T-helper 1 cell treated with Interleukin-12 subunit alpha and Interleukin-12 subunit beta and Interleukin-4 antibody, amounts not matched to agents 30 ng/mL and 1 ng/mL, for 36 hours (primary cell): ENCODE measurements around the gene MTHFSD. TPM values are rescaled to one million over a fixed set of nuclear protein-coding genes. Genes with fewer than 3 reads are reported as not detected.

ENCODE experiments used
- intact Hi-C: fragments of 100-400 bp; cut with micrococcal nuclease; formaldehyde crosslinking; loops from one replicate; pipeline ENCODE4 v1.15.1; 2024
- total RNA-seq: library from RNA; stranded (reverse); gene quantifications from 2 replicates; pipeline ENCODE4 v1.2.3, GENCODE V29; 2022

The MTHFSD gene
- total RNA-seq, 1 donor from 2014 or later: 36.1 TPM

DNA sequence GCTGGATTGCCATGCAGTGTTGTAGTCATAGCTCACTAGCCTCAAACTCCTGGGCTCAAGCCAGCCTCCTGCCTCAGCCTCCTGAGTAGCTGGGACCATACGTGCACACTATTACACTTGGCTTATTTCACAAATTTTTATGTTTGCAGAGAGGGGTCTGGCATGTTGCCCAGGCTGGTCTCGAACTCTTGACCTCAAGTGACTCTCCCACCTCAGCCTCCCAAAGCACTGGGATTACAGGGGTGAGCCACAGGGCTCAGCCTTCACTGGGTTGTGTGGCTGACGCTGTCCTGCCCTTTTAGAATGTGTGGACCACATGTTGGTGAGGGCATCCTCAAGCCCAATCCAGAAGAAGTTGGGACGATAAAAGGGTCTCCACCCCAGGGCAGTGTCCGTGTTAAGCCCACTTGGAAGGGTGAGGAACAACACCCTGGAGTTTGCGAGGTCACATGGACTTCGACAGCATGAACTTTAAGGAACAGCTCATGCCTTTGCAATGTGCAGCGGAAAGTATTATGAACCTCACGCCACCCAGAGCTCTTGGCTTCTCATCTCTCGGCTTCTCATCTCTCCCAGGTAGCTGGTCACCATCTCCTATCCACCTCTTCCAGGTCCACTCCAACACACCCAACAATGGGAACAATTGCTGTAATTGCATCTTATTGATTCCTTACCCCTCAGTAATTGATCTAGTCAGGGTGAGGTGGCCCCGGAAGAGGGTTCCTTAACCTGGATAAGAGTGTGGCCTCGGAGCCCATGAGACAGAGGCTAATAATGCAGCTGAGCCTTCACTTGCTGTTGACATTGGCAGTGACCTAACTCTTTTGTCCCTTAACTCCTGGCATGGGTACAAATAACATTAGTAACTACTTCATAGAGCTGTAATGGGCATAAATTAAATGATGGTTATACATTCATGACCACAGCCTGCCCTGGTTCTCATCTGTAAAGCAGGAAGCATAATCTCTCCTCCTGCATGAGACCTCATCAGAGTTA is 30.0 kb upstream of the MTHFSD start:
- intact Hi-C loops: no loop called here

DNA sequence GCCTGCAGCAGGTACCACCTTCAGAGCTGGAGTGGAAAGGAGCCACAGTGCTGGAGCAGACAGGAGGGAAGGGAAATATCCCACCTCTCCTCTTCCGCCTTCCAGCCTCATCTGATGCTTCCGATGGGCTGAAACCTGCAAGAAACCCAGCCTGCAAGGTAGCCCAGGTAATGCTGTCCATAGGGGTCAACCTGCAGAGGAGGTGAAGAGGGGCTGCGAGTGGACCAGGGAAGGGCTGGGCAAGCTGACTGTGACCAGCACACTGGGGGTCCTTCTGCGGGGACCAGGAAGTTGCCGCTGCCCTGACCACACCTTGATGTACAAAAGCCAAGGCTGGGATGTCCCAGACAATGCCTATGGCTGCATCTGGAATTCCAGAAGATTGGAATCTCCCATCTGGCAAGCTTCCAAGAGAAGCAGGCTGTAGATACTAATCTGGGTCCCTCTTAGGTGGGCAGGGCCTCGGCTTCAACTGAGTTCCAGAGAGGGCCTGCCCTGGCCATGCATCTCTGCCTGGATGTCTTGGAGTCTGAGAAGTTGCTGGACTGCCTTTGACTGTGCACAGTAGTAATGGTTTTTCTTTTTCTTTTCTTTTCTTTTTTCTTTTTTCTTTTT is 29.1 kb upstream of the MTHFSD start:
- intact Hi-C loops: no loop called here

DNA sequence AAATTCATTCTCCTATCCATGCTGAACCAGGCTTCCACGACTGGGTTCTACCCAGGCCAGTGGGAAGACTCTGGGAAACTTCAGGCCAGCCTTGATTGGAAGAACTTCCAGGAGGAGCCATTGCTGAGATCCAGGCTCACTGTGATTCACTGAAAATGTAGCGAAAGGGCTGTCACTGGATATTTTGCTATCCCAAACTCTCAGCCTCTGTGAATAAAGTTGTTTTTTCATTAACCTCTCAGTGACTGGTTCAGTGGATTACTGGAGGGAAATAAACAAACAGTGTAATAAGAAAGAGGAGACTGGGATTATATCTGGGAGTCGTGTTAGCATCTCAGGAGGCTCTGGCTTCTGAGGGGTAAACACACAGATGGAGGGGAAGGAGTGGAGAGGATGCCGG is 26.4 kb upstream of the MTHFSD start:
- intact Hi-C loops: no loop called here

DNA sequence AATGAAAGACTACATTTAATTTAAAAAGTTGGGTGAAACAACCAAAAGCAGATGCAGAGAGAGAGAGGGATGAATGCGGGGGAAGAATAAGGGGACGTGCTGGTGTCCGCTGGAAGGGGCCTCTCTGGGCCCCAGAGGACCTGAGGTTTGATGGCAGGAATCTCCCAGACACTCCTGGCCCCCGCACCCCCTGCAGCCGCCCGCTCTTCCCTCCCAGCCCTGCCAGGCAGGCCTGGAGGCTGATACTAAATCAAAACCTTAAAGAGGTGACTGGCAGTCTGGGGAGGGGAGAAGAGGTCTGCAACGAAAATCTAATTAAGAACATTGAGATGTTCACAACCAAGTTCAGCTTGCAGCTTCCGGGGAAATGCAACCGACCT is 25.7 kb upstream of the MTHFSD start:
- intact Hi-C loops: no loop called here

DNA sequence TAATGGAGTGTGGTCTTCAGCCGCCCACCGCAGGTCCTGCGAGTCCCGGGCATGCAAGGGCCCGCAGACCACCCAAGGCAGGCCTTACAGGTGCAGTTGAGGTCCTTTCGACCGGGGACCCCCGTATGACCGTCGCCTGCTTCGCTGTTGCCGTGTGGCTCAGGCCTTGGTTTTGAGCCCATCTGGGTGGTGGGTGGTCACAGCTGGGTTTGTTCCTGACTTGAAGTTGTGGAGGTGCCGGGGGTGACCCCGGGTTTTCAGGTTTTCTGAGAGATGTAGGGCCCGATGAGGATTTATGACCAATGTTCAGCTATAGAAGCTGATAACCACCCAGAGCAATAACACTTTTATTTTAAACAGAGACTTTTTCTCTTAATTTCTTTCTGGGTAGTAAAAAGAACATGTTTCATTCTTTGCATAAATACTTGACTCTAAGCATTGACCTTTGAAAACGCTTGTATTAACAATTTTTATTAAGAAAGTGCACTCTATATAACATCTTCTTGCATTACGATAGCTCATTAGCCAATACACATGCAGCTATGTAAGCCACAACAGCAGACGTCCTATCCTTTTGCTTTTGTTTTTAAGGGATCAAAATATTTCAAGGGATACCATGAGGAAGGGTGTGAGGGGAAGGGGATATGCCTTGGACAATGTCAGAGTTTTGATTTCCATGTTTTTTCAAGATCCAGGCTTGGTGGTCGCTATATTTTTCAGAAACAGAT is 25.2 kb upstream of the MTHFSD start:
- intact Hi-C loops: no loop called here

DNA sequence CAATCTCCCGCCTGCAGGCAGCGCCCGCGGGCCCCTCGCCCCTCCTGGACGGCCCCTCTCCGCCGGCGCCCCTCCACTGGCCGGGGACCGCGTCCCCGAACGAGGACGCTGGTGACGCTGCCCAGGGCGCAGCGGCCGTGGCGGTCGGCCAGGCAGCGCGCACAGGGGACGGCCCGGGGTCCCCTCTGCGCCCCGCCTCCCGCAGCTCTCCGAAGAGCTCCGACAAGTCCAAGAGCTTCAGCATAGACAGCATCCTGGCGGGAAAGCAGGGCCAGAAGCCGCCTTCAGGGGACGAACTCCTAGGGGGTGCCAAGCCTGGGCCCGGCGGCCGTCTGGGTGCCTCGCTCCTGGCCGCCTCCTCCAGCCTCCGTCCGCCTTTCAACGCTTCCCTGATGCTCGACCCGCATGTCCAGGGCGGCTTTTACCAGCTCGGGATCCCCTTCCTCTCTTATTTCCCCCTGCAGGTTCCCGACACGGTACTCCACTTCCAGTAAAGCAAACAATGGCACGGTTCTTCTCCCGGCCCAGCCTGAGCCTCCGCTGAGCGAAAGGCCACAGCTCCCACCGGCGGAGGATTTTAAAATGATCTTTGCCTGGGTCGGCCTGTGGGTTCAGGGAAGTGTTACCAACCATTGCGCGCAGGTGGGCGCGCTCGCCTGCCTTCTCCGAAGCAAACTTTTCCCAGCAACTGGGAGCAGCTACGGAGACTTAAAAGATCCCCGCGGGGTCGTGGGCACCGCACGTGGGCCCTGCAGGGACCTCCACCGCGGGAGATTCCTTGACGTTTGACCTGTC is 24.4 kb upstream of the MTHFSD start:
- intact Hi-C loops: loop anchor here (5.0 to 10.0 kb wide), 3 partner anchors 85 to 293 kb away; no protein-coding TSS in a partner anchor

DNA sequence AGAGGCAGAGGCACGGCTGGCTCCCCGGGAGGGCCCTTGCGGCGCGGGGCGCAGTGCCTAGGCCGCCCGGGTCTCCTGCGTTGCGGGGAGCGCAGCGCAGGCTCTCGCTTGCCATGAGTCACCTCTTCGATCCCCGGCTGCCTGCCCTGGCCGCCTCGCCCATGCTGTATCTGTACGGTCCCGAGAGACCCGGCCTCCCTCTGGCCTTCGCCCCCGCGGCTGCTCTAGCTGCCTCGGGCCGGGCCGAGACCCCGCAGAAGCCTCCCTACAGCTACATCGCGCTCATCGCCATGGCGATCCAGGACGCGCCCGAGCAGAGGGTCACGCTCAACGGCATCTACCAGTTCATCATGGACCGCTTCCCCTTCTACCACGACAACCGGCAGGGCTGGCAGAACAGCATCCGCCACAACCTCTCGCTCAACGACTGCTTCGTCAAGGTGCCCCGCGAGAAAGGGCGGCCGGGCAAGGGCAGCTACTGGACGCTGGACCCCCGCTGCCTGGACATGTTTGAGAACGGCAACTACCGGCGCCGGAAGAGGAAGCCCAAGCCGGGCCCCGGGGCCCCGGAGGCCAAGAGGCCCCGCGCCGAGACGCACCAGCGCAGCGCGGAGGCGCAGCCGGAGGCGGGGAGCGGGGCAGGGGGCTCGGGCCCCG is 23.7 kb upstream of the MTHFSD start:
- intact Hi-C loops: loop anchor here (5.0 to 10.0 kb wide), 3 partner anchors 86 to 294 kb away; no protein-coding TSS in a partner anchor

DNA sequence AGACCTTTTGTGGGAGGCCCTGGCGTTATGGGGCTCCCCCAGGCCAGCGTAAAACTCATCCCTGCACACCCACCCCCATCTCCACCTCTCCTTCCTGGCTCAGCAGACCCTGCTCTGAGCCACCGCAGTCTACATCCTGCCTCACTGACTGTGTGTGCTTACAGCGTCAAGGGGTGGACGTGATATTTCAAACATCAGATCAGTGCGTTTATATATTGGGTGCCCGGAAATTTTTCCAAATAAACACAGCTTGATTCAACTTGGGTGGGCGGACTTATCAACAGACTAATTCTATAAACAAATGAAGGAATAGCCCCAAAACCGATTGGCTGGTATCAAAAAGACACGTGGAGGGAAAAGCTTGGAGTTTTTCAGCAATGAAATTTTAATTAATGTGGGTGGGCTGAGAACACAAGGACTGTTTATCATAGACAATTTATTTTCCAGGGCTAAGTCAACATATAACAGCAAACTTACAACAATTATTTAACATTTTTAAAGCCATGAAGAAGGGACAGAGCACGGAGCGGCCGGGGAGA is 23.1 kb upstream of the MTHFSD start, which contains the start of gene FOXL1:
Gene FOXL1 (plus strand): TSS at position 489 of the 539 bp plus-strand sequence. CDS start 175 bp downstream, outside the sequence.
- intact Hi-C loops: loop anchor here (5.0 to 10.0 kb wide), 3 partner anchors 87 to 294 kb away; no protein-coding TSS in a partner anchor

DNA sequence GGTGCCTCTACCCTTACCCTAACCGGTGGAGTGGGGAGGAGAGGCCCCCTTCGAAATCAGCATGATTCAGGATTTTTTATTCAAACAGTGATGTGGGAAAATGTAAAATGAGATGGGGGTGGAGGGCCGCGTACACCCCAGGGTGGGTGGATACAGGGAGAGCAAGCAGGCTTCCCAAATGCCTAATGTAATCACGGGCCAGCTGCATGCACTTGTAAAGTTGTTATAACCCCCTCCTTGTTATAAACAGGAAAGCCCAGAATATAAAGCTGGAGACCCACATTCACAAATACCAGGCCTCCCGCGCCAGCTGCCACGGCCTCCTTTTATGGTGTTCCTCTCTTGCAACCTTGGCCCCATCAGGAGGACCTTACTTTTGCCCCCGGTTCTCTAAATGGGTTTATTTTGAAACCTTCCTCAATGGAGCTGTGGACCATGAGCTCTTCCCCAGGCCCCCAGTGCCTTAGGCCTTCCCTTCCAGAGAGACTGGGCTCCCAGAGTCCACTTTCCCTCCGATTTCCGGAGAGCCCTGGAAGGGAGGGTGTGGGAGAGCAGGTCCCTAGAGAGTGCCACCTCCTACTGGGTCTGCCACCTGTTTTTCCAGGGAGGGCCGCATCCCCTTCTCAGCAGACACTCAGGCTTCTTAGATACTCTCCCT is 22.4 kb upstream of the MTHFSD start:
- intact Hi-C loops: loop anchor here (5.0 to 10.0 kb wide), 3 partner anchors 87 to 295 kb away; no protein-coding TSS in a partner anchor

DNA sequence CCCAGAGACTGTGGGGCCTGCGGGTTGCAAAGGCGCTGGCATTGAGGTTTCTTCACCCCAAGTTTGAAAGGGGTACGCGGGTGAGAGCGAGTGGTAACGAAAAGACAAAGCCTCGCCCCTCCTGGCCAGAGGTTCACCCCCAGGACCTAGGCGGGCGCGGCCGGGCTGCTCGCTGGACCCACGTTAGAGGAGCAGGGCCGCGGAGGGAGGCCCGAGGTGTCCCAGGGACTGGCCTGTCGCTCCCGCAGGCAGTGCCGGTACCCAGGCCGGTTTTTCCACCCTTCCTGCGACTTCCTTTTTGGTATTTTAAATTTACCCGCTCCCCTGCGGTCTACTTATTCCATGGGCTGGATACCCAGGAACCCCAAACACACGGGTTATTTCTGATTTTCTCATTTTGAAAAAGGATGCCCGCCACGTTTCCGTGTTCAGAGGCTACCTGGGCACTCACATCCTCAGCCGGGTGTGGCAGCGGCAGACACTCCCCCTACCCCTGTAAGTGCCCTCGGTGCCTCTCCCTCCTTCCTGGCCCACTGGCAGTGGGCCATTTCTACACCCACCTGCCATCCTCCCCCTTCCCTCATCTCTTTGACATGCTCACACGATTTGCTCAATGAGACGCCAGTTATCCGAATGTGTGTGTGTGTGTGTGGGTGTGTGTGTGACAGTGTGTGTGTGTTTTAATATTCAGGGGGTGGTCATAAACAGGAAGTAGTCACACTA is 21.7 kb upstream of the MTHFSD start:
- intact Hi-C loops: loop anchor here (1.0 to 10.0 kb wide), 4 partner anchors 12 to 296 kb away; no protein-coding TSS in a partner anchor

DNA sequence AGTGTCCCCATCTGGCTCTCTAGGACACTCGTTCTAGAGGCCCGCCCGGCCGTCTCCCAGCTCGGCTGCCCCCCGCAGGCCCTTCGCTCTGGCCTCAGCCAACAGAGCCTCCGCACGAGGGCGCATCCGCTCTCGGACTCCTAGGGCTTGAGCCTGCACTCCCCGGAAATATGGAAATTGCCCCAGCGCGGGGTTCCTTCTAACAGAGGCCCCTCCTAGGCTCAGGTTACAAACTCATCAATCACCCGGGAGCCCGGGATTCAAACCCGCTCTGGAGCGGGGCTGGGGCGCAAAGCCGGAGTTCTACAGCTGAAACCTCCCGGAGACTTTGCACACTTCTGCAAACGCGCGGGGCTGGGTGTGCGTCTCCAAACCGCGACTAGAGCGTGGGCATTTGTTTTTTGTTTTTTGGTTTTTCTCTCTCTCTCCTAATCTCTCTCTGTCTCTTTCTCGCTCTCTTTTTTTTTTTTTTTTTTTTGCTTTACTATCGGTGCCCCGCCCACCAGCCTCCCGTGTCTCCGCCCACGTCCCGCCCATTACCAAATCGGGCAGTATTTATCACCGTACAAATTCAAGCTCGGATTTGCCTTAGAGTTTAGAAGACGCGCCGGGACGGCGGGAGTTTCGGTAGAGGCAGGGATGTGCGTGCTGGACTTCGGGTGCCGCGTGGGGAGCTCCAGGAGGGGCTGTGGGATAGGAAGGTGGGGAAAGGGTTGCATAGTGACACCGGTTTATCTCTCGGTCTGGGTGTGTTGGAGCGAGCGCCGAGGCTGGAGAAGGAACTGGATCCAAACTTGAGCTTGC is 20.9 kb upstream of the MTHFSD start:
- intact Hi-C loops: loop anchor here (1.0 to 10.0 kb wide), 4 partner anchors 12 to 296 kb away; no protein-coding TSS in a partner anchor

DNA sequence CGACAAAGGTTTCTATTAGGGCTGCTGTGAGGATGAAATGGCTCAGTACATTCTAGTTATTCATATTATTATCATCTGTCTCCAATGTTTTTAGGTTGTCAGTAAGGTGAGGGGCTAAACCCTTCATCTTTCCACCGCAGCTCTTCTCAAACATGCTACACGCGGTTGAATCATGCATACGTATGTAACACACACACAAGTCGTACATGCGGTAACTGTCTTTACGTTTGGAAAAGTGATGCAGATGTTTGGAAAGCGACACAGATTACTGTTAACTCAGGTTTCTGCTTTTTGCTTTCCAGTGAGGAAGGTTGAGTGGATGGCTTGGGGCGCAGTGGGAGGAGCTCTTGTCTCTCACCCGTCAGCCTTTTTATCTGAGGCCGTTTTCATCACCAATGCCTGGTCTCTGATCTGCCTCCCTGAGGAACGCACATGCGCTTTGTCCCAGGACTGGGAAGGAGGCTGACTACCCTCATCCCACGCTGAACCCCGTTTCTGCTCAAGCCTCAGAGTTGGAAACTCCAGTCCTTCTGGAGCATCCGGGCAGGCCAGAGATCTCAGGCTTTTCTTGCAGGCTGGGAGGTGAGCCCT is 20.2 kb upstream of the MTHFSD start:
- intact Hi-C loops: loop anchor here (5.0 to 10.0 kb wide), 3 partner anchors 90 to 297 kb away; no protein-coding TSS in a partner anchor

DNA sequence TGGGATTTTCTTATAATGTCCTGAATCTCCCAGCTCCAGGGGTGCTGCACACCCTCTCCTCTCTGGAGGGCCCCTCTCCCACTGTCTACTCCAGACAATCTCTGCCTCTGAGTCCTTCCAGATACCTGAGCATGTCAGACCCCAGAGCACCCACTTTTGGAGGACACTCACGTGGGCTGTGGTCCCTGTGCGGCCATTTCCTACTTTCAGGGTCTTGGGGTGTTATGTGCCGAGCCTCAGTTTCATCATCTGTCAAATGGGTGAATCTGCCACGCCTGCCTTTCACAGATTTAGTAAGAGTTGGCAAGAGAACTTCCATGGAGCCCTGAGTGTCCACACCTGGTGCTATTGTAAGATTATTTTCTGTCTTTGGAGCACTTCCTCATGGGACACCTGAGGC is 19.6 kb upstream of the MTHFSD start:
- intact Hi-C loops: loop anchor here (5.0 to 10.0 kb wide), 3 partner anchors 90 to 298 kb away; no protein-coding TSS in a partner anchor

DNA sequence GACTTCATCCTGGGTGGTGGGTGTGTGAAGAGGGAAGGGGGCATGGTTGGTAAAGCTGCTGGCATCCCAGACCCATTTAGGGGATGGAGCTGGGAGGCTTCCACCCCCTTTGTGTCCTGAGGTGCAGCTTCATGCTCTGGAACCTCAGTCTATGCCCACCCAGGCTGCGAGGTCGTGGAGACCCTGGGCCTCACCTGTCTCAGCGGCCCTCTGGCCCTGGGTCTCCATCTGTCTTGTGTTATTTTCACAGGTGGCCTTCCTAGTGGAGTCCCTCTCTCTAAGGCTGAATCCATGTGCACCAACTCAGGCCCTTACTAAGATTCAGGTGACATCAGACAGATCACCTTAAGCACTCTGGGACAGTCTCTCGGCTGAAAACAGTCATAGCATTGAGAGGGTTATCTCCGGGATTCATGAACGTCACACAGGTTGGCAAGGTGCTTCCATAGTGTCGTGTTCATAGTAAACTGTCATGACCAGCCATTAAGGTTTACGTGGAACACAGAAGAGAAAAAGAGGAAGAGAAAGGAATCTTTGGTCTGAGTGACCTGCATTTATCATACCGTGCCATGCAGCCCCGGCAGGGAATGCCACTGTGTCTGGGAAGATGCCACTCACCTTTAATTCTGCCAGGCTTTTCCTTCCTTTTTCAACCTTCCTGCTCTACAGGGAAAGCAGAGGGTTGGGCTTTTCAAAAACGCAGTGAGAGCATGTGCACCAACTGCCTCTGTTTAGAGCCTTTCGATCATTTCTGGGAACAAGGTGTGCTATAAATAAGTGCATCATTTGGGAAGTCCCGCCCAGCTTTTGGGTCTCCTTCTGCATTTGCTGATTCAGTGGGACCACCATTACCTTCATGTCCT is 18.8 kb upstream of the MTHFSD start:
- intact Hi-C loops: loop anchor here (10.0 kb wide), 1 partner anchor 91 kb away; no protein-coding TSS in a partner anchor

DNA sequence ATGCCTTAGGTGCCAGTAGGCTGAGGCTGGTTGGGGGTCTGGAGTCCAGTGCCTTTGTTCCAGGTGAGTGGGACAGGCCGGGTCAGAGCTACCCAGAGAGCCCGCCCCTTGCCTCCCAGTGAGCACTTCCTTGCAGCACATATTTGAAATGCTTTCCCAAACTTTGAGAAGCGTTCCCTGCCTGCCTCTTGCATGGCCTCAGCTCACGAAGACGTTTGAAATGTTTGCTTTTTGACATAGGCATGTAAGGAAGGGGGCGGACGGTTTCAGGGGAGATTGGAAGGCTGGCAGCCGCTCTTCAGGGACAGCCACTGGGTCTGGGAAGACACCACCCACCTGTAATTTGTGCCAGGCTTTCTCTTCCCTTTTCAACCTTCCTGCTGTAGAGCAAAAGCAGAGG is 18.2 kb upstream of the MTHFSD start:
- intact Hi-C loops: loop anchor here (10.0 kb wide), 1 partner anchor 92 kb away; no protein-coding TSS in a partner anchor

DNA sequence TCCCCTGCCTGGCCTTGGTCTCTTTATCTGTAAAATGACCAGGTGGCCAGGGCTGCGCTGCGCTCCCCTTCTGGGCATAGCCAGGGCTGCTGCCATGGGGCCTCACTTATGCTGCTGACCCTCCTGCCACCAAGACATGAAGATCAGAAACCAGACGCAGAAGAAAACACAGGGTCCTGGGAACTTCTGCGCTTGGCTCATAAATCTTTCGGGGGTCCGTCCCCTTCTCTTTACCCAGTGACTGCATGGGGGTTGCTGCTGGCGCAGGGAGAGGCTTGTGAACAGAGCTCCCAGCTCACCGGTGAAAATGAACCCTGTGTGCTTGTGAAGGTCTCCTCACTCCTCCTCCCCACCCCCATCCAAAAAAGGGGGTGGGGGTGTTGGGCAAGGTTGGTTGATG is 17.6 kb upstream of the MTHFSD start:
- intact Hi-C loops: loop anchor here (10.0 kb wide), 1 partner anchor 92 kb away; no protein-coding TSS in a partner anchor
